HG03103 (cell line): ENCODE measurements around the gene GLRX.
"Not testable (repeated sequence)": the region's sequence is repeated elsewhere in the genome, so short reads cannot be mapped to it uniquely, and the experiment has no call there.

Experiments used
- ATAC-seq: cut with Tn5 transposase; IDR thresholded peaks from one replicate; pipeline ENCODE4 v1.9.1; 2021; ENCODE audit warnings: low read depth; ENCODE audit not compliant: unreplicated experiment

Gene GLRX

GRCh38 chr5:95830226-95830625 is 7.7 kb upstream of the GLRX start:
- ATAC-seq, result no peak

GRCh38 chr5:95827892-95828246 is 5.3 kb upstream of the GLRX start:
- no peak for ATAC-seq

- no peak for ATAC-seq
These were observed 4.7 kb upstream of the GLRX start for GRCh38 chr5:95826949-95827891.

- ATAC-seq, result no peak
These were observed 3.0 kb upstream of the GLRX start for GRCh38 chr5:95825495-95825894.

DNA sequence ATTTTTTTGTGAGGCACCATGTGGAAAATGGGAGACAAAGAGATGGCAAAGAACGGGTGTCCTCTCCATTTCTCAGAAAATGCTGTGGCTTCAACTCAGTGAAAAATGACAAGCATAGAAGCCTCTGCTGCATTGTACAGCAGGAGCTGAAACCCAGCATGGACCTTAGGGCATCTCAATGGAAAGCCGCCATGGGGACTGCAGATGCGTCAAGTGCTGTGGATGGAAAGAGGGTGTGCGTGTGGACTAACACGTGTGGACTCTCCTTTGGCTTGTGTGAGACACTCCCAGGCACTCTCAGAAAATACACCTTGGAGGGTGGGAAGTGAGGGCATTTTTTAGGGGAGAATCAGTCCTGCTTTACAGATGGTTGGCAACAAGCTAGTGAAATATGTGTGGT is 2.2 kb upstream of the GLRX start:
- no peak for ATAC-seq

DNA sequence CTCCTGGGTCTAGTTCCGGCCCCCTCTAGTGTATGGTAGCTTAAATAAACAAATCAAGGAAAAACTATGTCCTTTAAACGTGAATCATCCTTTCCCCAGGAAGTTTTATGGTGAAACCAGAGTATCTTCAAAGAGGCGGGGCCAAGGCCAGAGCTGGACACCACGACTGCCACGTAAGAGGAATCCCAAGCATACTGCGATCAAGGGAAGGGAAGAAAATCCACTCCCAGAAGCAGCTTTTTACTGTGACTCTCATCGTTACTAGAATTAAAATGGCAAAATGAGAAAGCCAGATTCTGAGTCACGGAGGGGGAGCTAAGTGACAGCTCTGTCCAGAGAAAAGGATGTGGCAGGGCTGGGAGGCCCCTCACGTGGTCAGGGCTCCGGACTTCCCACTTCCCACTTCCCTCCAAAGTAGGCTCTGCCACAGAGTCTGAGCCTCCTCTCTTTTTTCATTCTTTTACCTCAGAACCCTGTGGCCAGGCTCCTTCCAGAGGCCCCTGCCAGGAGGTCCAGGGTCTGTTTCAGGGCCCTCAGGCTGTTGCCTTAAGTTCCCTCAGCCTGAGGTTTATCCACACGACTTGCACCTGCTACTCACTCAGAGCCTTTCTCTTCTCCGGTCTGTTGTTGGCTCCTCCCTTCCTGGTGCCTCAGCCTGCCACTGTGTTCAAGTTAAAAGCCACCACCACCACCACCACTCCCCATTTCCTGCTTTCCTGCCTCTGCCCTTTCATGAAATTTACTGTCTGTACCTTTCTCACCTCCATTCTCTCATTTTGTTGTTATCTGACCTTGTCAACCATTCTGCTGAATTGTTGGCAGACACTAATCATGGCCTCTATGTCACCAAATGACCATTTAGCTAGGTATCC is 1.4 kb upstream of the GLRX start:
- peak; percentile 39 for ATAC-seq

DNA sequence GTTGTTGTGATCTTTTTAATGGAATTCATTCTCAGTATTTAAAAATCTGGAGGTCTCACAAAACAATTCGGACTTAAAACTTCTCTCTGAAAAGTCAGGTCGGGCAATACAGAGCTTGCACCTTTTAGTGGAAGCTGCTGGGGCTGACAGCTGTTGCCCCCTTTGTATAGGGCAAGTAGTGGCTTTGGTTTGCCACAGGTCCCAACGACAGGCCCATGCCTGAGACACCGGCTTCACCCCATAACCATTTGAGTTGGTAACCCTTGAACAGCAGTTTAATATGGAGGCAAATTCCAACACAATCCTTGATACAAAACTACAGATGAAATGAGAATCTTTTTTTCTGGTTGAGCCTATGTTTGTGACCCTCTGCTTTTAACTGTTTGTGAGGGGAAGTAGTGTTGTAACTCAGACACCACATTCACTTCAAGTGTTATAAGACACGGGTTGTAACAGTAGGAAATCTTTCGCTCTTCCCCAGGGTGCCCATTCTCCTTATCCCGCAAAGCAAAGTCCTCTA is 752 bp upstream of the GLRX start:
- no peak for ATAC-seq

GRCh38 chr5:95822043-95822541 is 434 bp downstream of the GLRX start:
- ATAC-seq, result peak; percentile 30

DNA sequence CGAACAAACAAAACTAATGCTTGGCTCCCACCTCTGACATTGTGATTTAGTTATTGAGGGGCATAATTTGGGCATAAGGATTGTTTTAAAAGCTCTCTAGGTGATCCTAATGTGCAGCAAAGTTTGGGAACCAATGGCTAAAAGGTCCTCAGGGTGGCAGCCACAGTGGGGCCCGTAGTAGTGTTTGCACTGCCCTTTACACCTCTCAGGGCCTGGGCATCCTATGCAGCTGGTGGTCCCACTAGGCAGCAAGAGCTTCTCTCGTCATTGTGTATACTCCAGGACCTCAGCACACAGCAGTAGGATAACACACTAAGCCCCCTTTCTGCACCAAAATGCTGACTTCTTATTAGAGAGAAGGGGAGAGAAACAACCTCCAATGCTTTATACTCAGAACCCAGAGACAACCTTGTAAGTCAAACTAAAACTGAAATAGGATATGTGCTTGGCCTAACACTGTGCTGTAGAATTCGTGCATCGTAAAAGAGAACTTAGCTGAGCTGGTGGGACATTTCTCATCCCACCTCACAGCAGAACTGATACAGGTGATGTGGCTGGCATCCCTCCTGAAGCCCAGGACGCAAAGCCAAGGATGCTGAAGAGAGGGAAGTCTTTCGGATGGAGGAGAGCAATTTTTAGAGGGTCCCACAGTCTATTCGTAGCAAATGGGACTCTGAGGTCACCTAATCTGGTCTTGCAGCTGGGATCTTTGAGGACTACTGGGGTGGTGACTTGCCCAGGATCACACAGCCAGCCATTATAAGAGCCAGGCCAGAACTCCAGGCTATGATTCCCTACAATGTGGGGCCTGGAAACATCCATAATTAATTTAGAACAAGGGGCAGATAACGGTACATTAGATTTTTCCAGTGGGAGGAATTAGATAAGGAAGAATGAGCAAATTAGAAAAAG is 1.2 kb downstream of the GLRX start:
- ATAC-seq, result no peak

DNA sequence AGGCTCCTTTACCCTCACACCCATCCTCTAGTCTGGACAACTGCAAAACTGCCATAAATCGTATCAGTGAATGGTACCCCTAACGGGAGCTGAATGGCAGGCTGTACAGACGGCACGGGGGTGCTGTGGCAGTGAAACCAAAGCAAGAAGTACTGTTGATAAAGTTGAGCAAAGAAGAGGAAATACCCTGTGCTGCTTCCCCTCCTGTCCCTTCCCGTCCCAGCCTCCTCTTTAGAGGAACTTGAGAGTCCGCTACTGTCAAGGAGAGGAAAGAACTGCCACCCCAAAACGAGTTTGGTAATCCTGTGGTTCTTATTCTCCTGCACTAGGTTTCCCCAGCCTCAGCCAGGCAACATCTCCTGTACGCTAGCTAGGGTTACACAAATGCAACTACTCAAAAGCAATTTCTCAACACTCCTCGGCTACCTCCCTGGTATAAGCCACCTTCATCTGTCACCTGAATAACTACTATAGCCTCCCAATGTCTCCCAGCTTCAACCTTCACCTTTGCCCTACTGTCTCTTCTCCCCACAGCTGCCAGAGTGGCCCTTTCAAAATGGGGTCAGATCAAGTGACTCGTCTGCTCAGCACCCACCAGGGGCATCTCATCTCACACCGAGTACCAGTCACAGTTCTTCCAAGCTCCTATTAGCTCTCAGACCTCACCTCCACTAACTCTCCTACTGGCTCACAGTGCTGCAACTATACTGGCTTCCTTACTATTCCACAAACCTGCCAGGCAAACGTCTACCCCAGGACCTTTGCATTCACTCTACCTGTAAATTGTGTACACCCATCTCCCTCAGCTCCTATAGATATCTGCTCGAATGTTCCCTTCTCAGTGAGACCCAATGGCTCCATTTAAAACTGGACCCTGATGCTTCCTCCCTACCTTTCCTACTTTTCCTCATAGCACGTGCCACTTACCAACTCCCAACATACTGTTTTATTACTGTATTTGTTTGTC is 4.1 kb downstream of the GLRX start:
- ATAC-seq, result no peak

DNA sequence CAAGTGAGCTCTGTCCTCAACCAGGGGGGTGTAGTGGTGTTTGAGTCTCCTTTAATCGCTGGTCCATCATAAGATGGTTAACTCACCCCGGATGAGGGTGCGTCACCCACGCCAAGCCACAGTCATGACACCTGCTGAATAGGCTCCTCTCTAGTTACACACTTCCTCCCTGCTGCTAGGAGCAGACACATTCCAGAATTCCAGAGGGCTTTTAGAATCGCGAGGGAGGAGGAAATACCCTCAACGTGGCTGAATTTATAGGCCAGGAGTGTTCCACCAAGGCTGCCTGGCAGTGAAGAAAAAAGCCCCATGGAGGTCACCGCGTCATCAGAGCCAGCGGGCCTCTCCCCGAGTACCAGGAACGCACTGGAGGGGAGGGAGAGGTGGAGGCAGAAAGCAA is 5.1 kb downstream of the GLRX start:
- ATAC-seq, result no peak

- no peak for ATAC-seq
These were observed 5.8 kb downstream of the GLRX start for GRCh38 chr5:95816776-95817175.

GRCh38 chr5:95816341-95816740 is 6.2 kb downstream of the GLRX start:
- ATAC-seq, result no peak

GRCh38 chr5:95815155-95815729 is 7.3 kb downstream of the GLRX start:
- no peak for ATAC-seq

DNA sequence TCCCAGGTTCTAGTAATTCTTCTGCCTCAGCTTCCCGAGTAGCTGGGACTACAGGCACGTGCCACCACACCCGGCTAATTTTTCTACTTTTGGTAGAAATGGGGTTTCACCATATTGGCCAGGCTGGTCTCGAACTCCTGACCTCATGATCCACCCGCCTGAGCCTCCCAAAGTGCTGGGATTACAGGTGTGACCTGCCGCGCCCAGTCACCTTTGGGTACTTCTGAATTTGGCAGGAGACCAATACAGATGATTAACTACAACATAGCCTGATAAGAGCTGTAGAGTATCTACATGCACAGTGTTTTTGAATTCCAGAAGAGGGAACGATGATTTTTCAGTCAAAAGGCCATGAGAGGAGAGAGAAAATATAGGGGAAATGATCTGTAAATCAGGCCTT is 9.5 kb downstream of the GLRX start:
- ATAC-seq, result not testable (repeated sequence)

- no peak for ATAC-seq
These were observed 10.5 kb downstream of the GLRX start for GRCh38 chr5:95812074-95812471.

DNA sequence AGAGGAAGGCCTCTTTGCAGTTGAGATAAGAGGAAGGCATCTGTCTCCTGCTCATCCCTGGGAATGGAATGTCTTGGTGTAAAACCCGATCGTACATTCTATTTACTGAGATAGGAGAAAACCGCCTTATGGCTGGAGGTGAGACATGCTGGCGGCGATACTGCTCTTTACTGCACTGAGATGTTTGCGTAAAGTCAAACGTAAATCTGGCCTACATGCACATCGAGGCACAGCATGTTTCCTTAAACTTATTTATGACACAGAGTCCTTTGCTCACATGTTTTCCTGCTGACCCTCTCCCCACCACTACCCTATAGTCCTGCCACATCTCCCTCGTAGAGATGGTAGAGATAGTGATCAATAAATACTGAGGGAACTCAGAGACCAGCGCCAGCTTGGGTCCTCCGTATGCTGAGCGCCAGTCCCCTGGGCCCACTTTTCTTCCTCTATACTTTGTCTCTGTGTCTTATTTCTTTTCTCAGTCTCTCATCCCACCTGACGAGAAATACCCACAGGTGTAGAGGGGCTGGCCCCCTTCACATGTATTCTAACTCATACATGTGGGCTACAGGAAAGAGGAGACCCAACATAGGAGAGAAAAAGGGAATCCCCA is 11.0 kb downstream of the GLRX start:
- not testable (repeated sequence) for ATAC-seq

DNA sequence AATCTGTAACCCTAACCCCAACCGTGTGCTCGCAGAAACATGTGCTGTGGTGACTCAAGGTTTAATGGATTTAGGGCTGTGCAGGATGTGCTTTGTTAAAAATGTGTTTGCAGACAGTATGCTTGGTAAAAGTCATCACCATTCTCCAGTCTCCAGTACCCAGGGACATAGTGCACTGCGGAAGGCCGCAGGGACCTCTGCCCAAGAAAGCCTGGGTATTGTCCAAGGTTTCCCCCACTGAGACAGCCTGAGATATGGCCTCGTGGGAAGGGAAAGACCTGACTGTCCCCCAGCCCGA is 11.5 kb downstream of the GLRX start:
- ATAC-seq, result not testable (repeated sequence)
